Retinal pigment epithelial cell (primary cell): ENCODE results near the gene PLOD3.

Source experiments
- DNase-seq: peaks from one replicate; pipeline ENCODE4 v3.0.0-alpha.2; 2010; ENCODE audit warnings: low read depth
- H3K4me3 ChIP-seq: 2 replicates; pipeline ENCODE4 v1.5.1; 2011; ENCODE audit warnings: mild to moderate bottlenecking, low read length, control low read depth, moderate library complexity
- TF ChIP-seq, protein P1 (sequence below): conservative IDR thresholded peaks from 2 replicates; pipeline ENCODE4 v1.5.1; 2011; ENCODE audit warnings: low read depth, low read length, control low read depth, inconsistent platforms

The PLOD3 gene

DNA sequence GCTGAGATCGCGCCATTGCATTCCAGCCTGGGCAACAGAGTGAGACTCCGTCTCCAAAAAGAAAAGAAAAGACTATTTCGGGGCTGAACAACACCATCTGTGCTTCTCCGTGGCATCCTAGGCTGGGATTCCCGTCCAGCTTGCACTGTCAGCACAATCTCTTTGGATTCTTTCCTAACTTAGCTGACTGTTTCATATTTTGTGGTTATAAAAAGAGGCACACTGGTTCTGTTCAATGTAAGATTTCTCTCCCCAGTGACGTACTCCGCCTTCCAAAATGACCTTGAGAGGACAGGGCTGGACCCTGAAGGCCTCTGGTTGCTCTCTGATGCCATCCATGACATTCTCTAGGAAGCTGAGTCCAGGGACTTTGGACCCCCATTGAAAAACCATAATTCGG lies 9.3 kb upstream of the PLOD3 start:
- TF ChIP-seq, protein P1, sequence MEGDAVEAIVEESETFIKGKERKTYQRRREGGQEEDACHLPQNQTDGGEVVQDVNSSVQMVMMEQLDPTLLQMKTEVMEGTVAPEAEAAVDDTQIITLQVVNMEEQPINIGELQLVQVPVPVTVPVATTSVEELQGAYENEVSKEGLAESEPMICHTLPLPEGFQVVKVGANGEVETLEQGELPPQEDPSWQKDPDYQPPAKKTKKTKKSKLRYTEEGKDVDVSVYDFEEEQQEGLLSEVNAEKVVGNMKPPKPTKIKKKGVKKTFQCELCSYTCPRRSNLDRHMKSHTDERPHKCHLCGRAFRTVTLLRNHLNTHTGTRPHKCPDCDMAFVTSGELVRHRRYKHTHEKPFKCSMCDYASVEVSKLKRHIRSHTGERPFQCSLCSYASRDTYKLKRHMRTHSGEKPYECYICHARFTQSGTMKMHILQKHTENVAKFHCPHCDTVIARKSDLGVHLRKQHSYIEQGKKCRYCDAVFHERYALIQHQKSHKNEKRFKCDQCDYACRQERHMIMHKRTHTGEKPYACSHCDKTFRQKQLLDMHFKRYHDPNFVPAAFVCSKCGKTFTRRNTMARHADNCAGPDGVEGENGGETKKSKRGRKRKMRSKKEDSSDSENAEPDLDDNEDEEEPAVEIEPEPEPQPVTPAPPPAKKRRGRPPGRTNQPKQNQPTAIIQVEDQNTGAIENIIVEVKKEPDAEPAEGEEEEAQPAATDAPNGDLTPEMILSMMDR = no peak
- H3K4me3 ChIP-seq = no peak overlapping the region
- no peak for DNase-seq

- DNase-seq = no peak
- TF ChIP-seq, protein P1 = no peak
- no peak overlapping the region for H3K4me3 ChIP-seq
Measured at GRCh38 chr7:101225650-101226049, 8.3 kb upstream of the PLOD3 start.

GRCh38 chr7:101223528-101223927 lies 6.1 kb upstream of the PLOD3 start:
- no peak for DNase-seq
- H3K4me3 ChIP-seq = no peak overlapping the region
- TF ChIP-seq, protein P1 = no peak

DNA sequence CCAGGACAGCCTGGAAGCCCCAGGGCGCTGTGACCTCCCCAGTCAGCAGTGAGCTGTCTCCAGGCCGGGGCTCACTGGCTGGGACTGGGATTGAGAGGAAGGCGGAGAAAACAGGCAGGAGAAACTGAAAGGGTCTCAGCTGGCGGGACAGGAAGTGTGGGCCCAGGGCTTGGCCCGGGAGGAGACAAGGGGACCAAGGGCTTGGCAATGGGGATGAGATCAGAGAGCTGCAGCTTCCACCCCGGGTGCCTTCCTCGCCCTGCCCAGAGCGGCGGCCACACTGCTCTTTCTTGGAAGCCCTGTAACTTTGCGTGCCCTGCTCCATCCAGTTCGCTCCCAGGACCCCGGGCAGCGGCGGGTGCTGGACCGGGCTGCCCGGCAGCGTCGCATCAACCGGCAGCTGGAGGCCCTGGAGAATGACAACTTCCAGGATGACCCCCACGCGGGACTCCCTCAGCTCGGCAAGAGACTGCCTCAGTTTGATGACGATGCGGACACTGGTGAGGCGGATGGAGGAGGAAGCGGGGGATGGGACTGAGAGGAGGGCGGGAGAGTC lies 5.0 kb upstream of the PLOD3 start:
- H3K4me3 ChIP-seq = no peak overlapping the region
- TF ChIP-seq, protein P1 = no peak
- no peak for DNase-seq

DNA sequence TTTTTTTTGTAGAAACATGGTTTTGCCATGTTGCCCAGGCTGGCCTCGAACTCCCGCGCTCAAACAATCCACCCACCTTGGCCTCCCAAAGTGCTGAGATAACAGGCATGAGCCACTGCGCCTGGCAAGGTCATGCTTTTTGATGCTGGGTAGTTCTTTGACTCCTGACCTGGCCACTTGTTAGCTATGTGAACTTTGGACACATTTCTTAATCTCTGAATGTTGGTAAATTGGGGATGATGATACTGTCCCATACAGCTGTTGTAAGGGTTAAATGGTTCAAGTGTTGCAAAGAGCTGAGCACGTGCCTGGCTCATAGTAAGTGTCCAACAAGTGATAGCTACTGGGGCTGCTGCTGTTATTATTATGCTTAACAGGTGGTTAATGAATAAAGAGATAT lies 2.9 kb upstream of the PLOD3 start:
- no peak for DNase-seq
- no peak overlapping the region for H3K4me3 ChIP-seq
- TF ChIP-seq, protein P1 = no peak

GRCh38 chr7:101218236-101219125 lies 1.1 kb upstream of the PLOD3 start:
- no peak for DNase-seq
- peak overlapping the region; percentile 96 for H3K4me3 ChIP-seq
- TF ChIP-seq, protein P1 = no peak
